Measurements from ENCODE around the gene ARMC5.
"Not testable (repeated sequence)": the region's sequence is repeated elsewhere in the genome, so short reads cannot be mapped to it uniquely, and the experiment has no call there.

Gene ARMC5

GRCh38 chr16:31413943-31414342, 45.4 kb upstream of the ARMC5 start:
- DNase-seq (ENCODE audit: low read depth), result no peak
- TF ChIP-seq, protein P1, sequence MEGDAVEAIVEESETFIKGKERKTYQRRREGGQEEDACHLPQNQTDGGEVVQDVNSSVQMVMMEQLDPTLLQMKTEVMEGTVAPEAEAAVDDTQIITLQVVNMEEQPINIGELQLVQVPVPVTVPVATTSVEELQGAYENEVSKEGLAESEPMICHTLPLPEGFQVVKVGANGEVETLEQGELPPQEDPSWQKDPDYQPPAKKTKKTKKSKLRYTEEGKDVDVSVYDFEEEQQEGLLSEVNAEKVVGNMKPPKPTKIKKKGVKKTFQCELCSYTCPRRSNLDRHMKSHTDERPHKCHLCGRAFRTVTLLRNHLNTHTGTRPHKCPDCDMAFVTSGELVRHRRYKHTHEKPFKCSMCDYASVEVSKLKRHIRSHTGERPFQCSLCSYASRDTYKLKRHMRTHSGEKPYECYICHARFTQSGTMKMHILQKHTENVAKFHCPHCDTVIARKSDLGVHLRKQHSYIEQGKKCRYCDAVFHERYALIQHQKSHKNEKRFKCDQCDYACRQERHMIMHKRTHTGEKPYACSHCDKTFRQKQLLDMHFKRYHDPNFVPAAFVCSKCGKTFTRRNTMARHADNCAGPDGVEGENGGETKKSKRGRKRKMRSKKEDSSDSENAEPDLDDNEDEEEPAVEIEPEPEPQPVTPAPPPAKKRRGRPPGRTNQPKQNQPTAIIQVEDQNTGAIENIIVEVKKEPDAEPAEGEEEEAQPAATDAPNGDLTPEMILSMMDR (IDR thresholded peaks at IDR 0.05; ENCODE audit: insufficient read depth, low read depth, low read length, missing control alignments), result no peak
- H3K4me3 ChIP-seq (ENCODE audit: low read depth, low read length), result no peak overlapping the region

DNA sequence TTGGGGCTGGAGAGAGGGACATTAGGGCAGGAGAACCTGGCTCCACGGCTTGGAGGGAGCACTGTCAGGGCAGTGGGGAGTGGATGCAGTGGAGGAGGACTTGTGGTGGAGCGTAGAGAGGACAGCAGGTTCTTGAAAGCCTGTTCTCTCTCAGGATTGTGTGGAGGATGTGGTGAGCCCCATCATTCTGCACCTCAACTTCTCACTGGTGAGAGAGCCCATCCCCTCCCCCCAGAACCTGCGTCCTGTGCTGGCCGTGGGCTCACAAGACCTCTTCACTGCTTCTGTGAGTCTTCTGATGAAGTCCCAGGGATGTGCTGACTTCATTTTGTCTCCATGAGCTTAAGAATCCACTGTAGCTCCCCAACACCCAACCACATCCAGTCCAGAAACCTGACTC, 44.6 kb upstream of the ARMC5 start:
- TF ChIP-seq, protein P1 (IDR thresholded peaks at IDR 0.05; ENCODE audit: insufficient read depth, low read depth, low read length, missing control alignments), result no peak
- no peak overlapping the region for H3K4me3 ChIP-seq (ENCODE audit: low read depth, low read length)
- no peak for DNase-seq (ENCODE audit: low read depth)

- TF ChIP-seq, protein P1 (IDR thresholded peaks at IDR 0.05; ENCODE audit: insufficient read depth, low read depth, low read length, missing control alignments), result no peak
- no peak overlapping the region for H3K4me3 ChIP-seq (ENCODE audit: low read depth, low read length)
- DNase-seq (ENCODE audit: low read depth), result no peak
These were observed 42.9 kb upstream of the ARMC5 start for GRCh38 chr16:31416371-31416770.

DNA sequence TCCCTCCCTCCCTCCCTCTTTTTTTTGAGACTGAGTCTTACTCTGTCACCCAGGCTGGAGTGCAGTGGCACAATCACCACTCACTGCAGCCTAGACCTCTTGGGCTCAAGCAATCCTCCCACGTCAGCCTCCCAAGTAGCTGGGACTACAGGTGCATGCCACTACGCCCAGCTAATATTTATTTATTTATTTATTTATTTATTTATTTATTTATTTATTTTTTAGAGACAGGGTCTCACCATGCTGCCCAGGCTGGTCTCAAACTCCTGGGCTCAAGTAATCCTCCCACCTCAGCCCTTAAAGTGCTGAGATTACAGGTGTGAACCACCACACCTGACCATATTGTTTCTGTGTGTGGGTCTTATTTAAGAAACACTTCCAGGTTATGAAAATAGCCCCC, 42.3 kb upstream of the ARMC5 start:
- not testable (repeated sequence) for H3K4me3 ChIP-seq (ENCODE audit: low read depth, low read length); DNase-seq (ENCODE audit: low read depth)

DNA sequence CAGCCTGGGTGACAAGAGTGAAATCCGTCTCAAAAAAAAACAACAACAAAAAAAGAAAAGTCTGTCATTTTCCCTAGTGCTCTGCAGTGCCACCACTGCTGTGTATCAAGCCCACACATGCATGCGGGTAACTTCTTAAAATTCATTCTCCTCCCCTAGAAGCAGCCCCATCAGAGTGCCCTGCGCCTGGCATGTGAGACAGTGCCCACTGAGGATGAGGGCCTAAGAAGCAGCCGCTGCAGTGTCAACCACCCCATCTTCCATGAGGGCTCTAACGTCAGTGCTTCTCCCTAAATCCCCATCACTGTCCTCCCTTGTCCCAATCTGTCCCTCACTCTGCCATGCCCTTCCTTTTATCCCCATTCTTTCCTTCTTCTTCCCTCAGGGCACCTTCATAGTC, 41.4 kb upstream of the ARMC5 start:
- H3K4me3 ChIP-seq (ENCODE audit: low read depth, low read length), result no peak overlapping the region
- TF ChIP-seq, protein P1 (IDR thresholded peaks at IDR 0.05; ENCODE audit: insufficient read depth, low read depth, low read length, missing control alignments), result no peak
- no peak for DNase-seq (ENCODE audit: low read depth)

- TF ChIP-seq, protein P1 (IDR thresholded peaks at IDR 0.05; ENCODE audit: insufficient read depth, low read depth, low read length, missing control alignments), result no peak
- peak; percentile 7 for DNase-seq (ENCODE audit: low read depth)
These were observed 39.3 kb upstream of the ARMC5 start for GRCh38 chr16:31420037-31420436.

GRCh38 chr16:31421587-31421986, 37.7 kb upstream of the ARMC5 start:
- peak; percentile 64 for DNase-seq (ENCODE audit: low read depth)
- no peak overlapping the region for H3K4me3 ChIP-seq (ENCODE audit: low read depth, low read length)
- TF ChIP-seq, protein P1 (IDR thresholded peaks at IDR 0.05; ENCODE audit: insufficient read depth, low read depth, low read length, missing control alignments), result no peak

More at GRCh38 chr16:31420037-31420436, 39.3 kb upstream of the ARMC5 start:
- no peak overlapping the region for H3K4me3 ChIP-seq (ENCODE audit: low read depth, low read length)

Measured in GM12865 (cell line).